Fibroblast of peridontal ligament (primary cell): Measurements from ENCODE around the gene PIK3C2G.
"Not testable (repeated sequence)": the region's sequence is repeated elsewhere in the genome, so short reads cannot be mapped to it uniquely, and the experiment has no call there.

ENCODE experiments used
- DNase-seq: peaks from one replicate; pipeline ENCODE4 v3.0.0-alpha.2; 2010; ENCODE audit errors: extremely low read depth

The PIK3C2G gene, protein sequence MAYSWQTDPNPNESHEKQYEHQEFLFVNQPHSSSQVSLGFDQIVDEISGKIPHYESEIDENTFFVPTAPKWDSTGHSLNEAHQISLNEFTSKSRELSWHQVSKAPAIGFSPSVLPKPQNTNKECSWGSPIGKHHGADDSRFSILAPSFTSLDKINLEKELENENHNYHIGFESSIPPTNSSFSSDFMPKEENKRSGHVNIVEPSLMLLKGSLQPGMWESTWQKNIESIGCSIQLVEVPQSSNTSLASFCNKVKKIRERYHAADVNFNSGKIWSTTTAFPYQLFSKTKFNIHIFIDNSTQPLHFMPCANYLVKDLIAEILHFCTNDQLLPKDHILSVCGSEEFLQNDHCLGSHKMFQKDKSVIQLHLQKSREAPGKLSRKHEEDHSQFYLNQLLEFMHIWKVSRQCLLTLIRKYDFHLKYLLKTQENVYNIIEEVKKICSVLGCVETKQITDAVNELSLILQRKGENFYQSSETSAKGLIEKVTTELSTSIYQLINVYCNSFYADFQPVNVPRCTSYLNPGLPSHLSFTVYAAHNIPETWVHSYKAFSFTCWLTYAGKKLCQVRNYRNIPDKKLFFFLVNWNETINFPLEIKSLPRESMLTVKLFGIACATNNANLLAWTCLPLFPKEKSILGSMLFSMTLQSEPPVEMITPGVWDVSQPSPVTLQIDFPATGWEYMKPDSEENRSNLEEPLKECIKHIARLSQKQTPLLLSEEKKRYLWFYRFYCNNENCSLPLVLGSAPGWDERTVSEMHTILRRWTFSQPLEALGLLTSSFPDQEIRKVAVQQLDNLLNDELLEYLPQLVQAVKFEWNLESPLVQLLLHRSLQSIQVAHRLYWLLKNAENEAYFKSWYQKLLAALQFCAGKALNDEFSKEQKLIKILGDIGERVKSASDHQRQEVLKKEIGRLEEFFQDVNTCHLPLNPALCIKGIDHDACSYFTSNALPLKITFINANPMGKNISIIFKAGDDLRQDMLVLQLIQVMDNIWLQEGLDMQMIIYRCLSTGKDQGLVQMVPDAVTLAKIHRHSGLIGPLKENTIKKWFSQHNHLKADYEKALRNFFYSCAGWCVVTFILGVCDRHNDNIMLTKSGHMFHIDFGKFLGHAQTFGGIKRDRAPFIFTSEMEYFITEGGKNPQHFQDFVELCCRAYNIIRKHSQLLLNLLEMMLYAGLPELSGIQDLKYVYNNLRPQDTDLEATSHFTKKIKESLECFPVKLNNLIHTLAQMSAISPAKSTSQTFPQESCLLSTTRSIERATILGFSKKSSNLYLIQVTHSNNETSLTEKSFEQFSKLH (N-terminal part only)

DNA sequence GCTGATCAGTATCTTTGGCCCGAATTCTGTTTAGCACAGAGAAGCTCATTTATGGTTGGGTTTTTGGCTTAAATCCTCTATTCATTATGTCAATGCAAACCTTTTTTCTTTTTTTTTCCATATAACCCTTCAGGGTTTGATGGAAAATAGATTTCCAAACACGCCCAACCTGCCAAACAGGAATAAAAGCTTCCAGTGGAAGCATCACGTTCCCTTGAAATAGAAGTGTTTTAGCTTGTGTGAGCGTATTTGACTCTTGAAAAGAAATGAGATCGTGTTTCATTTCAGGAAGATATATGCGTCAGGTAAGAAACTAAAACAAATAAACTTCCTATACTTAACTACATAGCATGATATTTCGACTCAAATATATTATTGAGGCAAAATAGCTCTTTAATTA is at the start of gene PIK3C2G:
Gene PIK3C2G, plus strand, starts transcription at position 246 of the 400 bp plus-strand sequence. CDS start 20,564 bp downstream, outside the sequence.
- no peak for DNase-seq

DNA sequence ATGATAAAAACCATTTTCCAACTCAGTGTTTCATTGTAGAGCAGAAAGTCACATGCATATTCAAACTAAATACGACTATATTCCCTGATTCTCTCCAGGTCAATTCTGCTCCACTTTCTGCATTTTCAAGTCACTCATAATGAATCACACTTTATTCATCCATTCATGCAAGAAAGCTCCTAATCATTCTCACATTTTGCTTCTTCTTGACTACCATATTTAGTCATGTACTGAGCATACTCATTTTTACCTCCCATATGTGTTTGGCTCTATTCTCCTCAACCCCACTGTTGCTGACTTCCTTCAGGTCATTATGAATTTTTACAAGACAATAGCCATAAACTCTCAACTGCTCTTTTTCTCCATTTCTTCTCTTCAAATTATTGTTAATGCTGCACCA is 43.4 kb upstream of the PIK3C2G start:
- peak; percentile 23 for DNase-seq

DNA sequence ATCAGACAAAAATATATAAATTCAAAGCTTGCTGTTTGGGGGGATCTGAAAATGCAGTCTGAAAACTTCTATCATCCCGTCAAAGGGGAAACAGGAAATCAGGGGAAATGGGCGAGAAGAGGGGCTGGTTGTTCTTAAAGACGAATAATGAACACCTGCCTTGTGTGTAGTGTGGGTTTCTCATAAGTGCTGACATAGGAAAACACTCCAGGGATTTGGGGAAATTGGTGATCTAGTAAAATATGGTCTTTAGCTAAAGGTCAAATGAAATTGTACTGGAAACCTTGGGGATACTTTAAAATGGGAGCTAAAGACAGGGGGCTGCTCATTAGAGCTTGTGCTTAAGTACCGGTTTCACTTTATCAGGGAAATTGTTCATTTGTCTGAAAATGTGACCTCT is 39.6 kb upstream of the PIK3C2G start:
- no peak for DNase-seq

DNA sequence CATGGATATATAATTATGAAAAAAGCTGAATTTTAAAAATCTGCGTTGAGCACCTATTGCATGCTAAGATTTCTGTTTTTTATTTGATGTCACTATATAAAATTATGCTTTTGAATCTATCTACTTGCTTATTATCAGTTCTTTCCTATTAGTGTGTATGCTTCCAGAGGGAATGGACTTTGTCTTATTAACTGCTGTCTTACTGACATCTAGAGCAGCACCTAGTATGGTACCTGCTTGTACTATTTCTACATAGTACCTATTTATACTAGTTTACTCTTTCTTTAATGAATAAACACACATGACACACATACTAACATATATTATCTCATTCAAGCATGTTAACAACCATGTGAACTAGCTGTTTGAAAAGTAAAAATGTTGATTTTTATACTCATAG is 38.6 kb upstream of the PIK3C2G start:
- DNase-seq: no peak

DNA sequence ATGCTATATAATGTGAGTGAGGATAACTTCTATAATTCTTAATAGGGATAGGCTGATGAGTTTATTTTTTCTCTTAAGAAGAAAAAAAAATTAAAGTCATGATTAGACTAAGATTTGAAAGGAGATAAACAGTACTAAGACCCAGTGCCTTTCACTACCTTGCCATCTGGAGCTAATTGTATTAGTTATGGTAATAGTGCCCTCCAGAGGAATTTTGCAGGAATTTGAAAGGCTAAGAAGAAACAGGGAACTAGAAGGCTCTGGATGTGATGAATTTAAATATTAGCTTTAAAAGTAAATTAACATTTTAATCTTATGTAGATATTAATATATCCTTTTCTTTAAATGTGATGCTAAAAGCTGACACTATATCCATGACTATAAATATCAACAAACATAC is 36.6 kb upstream of the PIK3C2G start:
- peak; percentile 66 for DNase-seq

DNA sequence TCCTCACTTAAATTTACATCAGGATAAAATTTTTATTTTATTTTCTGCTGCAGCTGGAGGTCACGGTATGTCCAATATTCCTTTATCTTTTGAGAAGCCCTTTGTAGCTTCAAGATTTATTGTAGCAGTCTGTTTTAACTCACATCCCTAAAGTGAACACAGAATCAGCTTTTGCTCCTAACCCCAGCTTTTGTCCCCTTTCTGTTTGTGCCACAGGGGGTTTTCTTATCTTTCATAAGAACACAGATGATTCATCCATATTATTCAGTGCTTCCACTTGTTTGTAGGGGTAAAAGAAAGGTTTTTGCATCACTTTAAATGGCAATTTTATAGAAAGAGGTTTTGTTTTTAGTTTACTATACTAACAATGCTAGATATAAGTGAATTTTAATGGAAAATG is 21.8 kb upstream of the PIK3C2G start:
- no peak for DNase-seq

DNA sequence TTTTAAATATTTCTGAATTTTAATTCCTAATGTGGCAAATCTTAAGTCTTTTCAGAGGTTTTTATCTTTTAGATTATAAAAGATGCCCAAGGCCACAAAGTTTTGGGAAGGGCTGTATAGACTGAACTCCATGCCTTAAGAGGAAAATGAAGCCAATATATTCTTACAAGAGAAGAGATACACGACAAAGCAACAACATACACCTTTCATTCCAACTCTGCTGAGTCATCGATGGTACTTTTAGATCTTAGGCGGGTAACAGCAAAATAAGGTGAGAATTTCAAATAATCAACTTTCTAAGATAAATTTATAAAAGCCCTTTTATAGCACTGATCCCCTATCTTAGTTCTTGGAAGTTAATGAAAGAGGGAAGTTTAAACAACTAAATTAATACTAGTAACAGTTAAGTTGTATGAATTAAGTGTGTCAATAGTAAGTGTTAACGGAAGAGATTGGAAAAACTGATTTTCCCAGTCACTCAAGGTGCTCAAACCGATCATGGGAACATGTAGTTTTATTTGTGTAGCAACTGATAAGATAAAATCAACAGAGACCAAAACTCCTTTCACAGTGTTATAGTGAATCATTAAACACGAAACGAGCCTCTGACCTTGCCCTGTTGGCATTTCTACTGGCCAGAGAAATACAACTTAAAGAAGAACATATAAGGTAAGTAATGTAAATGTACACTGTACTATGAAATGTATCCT is 18.8 kb upstream of the PIK3C2G start:
- DNase-seq: no peak

DNA sequence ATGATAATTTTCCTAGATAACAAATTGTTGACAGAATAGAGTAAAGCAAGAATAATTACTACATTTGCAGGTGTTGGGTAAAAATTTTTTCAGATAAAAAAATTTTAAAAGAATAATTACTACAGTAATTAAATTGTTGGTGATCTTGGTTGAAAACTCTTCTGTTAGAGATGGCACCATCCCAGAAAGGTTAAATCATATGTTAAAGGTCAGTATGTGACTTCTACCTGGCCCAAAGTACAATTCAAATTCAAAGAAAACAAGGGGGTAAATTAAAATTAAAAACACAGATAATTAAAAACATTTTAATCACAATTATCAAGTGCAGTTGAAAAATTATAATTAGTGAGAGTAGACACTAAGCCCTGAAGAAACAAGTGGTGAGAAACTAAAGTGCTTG is 18.1 kb upstream of the PIK3C2G start:
- DNase-seq: no peak

DNA sequence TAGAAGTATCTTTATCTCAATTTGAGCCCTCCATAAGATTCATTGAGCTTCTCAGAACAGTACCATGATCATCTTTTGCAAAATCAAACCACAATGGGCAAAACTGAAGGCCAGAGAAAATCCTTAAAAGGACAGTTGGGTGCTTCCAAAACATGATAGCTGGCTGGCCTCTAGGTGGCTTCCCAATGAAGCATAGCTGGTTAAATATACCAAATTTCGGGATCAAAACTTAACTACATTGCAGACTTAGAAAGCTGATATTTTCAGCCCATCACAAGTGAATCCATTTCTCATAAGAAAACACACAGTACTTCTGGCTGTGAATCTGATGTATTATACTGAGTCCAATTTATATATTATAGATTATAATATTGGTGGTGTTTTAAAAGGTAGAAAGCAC is 15.3 kb upstream of the PIK3C2G start:
- DNase-seq: no peak

DNA sequence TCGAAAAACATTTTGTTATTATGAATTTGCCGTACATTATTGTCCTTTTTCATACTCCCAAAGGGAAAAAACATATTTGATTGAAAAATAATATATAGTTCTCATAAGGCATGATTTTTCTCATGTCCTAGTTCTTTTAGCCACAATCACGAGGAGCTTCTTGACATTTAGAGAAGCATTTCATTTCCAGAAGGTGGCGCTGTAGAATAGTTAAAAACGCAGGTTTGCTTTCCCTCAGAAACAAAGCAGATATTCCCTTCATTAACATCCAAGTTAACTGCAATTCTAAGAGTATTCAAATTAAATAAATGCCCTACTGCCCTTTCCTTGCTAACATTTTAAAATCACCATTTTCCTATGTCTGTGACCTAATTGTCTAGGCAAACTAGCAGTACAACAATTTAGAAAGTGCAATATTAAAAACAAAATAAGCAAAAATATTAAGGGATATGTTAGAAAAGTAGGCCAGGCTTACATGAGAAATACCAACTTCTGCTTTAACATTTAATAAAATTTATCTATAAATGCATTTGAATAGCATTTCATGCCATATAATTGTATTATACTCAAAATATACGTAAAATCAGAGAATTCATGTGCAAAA is 10.9 kb upstream of the PIK3C2G start:
- DNase-seq: peak; percentile 88

DNA sequence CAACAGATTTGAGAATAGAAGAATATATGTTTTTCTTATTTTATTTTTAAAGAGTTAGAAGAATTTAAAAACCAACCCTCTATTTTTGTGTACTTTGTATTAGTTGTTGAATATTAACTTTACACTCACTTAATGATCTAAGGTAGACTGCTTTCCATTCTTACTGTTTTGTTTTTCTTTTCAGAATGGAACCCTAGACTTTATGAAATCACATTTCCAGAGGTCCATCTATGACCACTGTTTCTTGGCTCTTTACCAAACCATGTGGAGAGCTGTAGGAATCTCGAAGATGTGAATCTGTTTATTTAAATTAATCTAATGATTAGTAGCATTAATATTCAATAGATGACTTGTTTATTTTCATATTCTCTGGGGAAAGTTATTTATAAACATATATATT is 7.2 kb upstream of the PIK3C2G start:
- DNase-seq: no peak

DNA sequence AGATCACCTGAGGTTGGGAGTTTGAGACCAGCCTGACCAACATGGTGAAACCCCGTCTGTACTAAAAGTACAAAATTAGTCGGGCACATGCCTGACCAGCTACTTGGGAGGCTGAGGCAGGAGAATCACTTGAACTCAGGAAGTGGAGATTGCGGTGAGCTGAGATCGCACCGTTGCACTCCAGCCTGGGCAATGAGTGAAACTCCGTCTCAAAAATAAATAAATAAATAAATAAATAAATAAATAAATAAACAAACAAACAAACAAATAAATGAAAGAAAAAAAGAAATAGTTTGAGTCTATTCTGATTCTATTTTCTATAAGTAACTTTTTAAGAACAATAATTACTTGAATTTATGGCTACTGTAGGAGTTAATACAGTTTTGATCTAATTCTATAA is 6.3 kb upstream of the PIK3C2G start:
- not testable (repeated sequence) for DNase-seq

DNA sequence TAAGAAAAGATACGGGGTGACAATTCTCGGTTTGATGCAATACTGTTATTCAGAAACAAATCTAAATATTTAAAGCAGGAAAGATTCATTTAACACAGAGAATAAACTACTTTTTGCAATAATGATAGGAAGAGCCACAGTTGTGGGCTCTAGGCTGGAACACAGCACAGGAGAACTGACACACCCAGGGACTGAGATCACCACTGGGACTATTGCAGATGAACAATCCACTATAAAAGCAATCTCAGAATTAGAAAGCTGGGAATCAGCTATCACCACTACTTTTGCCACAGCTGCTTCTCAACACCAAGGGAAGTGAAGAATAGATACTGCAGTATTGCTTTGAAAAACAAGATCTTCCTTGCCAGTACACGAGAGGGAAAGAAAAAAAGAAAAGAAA is 4.1 kb upstream of the PIK3C2G start:
- no peak for DNase-seq

DNA sequence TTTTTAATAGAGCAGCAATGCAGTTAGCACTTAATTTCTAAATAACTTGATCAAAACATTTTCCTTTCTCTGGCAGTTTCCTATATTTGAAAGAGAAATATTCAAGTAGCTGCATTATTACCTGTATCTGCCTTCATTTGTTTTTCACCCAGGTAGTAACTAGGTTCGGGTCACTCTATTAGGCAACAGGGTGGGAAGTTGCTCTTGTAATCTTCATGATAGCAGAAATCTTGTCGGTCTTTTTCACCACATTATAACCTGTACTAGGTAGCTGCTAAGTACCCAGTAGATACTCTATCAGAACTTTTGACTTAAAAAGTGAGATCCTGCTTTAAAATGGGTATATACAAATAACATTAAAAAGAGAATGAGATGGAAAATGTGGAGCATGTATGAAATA is 2.4 kb upstream of the PIK3C2G start:
- no peak for DNase-seq

DNA sequence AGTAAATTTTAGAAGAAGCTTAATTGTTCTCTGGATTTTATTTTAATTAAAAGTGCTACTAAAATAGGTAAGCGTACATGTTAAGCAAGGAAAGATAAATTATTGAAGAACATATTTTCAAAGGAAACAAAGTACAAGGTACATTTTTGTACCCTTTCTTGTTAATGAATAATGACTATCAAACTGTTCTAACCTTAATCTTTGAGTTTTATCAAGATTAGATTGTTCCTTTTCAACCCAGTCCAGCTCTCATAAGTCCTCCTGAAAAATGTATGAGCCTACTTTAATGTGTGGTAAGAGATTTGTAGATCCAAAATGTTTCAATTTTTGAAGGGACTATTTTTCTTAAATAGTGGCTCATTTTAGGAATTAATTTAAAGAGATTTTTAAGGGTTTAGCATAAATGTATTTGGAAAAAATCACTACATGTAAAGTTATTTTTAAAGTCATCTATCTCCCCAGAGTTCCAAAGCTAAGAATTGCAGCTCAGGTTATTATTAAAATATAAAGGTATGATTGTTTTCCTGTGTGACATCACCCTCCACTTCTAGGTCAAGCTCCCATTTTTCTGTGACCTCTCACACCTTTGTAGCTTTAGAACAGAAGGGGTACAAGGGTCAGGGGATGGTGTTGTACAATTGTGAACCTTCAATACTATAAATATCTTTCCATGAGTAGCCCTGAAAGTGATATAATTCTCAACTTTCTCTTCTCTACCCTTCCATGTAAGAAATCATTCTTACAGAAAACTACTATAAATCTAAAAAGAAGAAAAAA is 1.2 kb upstream of the PIK3C2G start:
- DNase-seq: no peak

DNA sequence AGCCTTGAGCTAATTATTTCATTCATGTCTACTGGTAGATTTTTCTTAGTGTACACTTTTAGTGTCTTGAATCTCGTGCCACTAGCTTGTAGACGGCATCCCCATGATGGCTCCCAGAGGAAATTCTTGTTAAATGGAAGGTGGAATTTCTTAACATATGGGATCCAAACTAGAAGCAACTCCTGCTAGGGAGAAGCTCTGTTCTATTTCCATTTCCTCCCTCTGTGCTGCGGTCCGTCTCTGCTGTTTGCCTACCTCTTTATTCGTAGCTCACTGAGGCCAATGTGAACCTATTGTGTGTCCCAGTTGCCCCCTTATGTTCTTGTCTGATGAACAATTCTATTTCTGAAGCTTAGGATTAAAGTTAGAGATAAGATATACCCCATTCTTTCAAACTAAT is 588 bp downstream of the PIK3C2G start:
- DNase-seq: no peak

DNA sequence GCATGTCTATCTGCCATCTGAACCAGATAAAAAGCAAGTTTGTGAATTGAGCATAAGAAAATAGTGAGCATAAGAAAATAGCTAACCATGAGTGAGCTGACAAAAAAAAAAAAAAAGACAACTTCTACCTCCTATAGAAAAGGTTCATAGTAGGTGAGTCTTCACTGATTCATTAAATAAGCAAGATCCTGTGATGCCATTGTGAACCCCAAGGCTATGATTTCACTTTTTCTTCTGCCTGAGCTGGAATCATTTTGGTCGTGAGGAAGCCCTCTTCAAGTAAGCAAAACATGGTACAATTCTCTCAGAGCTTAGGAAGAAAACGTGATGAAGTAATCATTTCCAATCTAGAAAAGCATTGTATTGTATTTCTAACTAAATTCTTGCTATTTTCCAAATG is 1.2 kb downstream of the PIK3C2G start:
- DNase-seq: no peak

DNA sequence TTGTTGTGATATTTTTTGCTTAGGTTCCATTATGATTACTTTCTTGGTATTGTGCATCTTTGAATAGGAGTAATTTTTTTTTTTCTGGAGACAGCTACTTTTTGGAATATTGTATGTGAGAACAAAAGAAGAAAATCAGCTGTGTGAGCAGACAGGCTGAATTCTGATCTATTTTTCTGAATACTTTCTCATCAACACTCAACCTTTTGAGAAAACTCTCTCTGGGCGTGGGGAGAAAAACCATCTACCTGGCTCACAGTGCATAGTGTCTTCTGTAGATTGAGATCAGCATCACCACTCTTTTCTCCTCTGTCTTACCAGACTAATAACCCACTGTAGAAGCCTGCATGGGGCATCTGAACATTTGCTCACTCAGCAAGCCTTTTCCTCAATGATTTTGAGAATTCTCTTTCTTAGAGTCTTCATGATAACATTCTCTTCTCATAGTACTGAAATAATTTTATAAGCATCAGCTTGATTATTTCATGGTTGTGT is 3.3 kb downstream of the PIK3C2G start:
- DNase-seq: no peak

DNA sequence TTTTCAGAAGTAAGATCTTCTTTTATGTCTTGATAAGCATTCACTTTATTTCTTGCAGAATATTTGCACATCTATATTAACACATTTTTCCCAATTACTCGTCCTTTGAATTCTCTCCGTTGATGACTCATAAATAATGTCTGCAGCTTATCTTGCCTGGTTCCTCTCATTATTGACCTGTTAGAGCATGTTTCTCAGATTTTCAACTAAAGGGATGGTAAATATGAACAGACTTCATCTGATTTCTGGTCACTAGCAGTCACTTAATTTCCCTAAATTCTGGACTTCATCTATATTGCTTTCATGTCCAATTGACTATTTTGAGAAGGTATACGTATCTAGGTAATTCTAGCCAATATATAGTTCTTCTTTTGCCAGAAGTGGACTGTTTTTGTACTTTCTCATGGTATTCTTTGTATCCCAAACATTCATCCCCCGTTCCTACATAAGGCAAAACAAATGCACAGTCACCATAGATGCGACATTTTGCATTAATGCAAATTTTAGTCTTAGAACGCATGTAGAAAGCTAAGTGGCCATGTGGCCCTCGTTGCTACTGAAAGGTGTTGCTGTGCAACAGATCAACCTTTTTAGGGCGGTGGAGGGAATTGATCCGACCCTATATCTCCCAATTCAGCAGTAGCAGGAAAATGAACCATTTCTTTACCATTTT is 6.2 kb downstream of the PIK3C2G start:
- no peak for DNase-seq
